ENCODE data around the gene FAM13A.

The FAM13A gene

DNA sequence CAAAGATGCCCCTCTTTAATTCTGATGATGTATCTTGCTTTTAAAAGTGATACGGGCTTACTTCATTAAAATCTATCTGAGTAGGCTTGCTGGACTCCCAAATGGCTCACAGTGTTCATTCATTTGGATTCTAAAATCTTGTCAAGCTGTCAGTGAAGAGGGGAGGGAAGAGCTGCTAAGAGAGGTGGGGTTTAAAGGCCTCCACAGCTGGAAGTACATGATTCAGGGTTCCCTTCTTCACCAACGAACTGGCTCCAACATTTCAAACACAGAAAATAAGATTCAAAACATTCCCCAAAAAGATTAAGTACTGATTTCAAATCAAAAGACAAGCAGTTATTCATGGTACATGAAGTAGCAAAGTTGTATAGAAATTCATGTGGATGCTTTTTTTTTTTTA is 226.4 kb downstream of the FAM13A start:
- TF ChIP-seq, protein P1, sequence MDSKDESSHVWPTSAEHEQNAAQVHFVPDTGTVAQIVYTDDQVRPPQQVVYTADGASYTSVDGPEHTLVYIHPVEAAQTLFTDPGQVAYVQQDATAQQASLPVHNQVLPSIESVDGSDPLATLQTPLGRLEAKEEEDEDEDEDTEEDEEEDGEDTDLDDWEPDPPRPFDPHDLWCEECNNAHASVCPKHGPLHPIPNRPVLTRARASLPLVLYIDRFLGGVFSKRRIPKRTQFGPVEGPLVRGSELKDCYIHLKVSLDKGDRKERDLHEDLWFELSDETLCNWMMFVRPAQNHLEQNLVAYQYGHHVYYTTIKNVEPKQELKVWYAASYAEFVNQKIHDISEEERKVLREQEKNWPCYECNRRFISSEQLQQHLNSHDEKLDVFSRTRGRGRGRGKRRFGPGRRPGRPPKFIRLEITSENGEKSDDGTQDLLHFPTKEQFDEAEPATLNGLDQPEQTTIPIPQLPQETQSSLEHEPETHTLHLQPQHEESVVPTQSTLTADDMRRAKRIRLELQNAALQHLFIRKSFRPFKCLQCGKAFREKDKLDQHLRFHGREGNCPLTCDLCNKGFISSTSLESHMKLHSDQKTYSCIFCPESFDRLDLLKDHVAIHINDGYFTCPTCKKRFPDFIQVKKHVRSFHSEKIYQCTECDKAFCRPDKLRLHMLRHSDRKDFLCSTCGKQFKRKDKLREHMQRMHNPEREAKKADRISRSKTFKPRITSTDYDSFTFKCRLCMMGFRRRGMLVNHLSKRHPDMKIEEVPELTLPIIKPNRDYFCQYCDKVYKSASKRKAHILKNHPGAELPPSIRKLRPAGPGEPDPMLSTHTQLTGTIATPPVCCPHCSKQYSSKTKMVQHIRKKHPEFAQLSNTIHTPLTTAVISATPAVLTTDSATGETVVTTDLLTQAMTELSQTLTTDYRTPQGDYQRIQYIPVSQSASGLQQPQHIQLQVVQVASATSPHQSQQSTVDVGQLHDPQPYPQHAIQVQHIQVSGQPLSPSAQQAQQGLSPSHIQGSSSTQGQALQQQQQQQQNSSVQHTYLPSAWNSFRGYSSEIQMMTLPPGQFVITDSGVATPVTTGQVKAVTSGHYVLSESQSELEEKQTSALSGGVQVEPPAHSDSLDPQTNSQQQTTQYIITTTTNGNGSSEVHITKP (tag by site-specific recombination; IDR thresholded peaks at IDR 0.05) = no peak
- no peak overlapping the region for H3K4me3 ChIP-seq (ENCODE audit: low read depth, low read length)
- no peaks in the 10 kb centered on the region for H3K4me1 ChIP-seq (ENCODE audit: control insufficient read depth, insufficient read depth, low read length)
- ChIA-PET CTCF (no interaction called here), POLR2A (no interaction called here)
- H3K27ac ChIP-seq (ENCODE audit: extremely low read depth, low read depth, low read length) = no peak overlapping the region
- no peaks in the 10 kb centered on the region for H3K9me3 ChIP-seq (ENCODE audit: control insufficient read depth, insufficient read depth, low read depth, low read length)
- no peaks in the 10 kb centered on the region for H3K36me3 ChIP-seq (ENCODE audit: control insufficient read depth in 2 of 2, insufficient read depth in 1 of 2, low read length in 2 of 2)

DNA sequence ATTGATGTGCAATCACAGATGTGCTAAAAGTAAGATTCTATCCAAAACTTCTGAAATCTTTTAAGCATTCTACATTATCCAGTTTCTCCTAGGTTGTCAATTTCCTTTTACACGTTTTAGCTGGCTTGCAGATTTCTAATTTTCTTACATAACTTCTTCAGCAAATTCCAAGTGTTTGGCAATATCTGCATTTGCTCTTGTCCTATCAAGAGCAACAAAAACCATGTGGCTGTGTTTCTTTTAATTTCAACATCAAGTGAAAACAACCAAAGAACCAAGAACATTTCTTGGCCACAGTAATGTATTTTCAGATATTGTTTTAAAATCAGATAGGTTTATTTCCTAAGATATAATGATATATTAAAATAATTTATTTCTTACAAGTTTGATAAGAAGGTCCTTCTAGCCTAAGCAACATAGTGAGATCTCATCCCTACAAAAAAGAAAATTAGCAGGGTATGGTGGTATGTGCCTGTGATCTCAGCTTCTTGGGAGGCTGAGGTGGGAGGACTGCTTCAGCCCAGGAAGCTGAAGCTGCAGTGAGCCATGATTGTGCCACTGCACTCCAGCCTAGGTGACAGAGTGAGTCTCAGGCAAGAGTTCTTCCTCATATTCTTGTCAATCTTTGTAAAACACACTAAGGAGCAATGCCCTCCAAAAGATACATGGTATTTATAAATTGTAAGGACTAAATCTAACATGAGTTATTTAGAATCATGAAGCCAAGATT is 228.0 kb downstream of the FAM13A start:
- CTCF ChIA-PET = interaction anchor here (0.6 kb wide), 2 partner anchors 11 to 182 kb away, joined by 3 read pairs; no protein-coding TSS in a partner anchor
- POLR2A ChIA-PET = no interaction called here
- Histone ChIP-seq H3K27ac (ENCODE audit: extremely low read depth, low read depth, low read length) (no peak overlapping the region), H3K36me3 (ENCODE audit: control insufficient read depth in 2 of 2, insufficient read depth in 1 of 2, low read length in 2 of 2) (no peaks in the 10 kb centered on the region), H3K4me1 (ENCODE audit: control insufficient read depth, insufficient read depth, low read length) (no peaks in the 10 kb centered on the region; the same call in 1 of the 2 replicates), H3K9me3 (ENCODE audit: control insufficient read depth, insufficient read depth, low read depth, low read length) (no peaks in the 10 kb centered on the region), H3K4me3 (ENCODE audit: low read depth, low read length) (no peak overlapping the region)
- TF ChIP-seq RBAK (tag by site-specific recombination; IDR thresholded peaks at IDR 0.05) (no peak), ZNF341 (tag by site-specific recombination; IDR thresholded peaks at IDR 0.05; ENCODE audit: low read depth) (no peak), ZXDB (tag by site-specific recombination; IDR thresholded peaks at IDR 0.05) (no peak), ZNF391 (tag by site-specific recombination; IDR thresholded peaks at IDR 0.05; ENCODE audit: borderline replicate concordance, low read depth) (no peak), ZNF610 (tag by site-specific recombination; IDR thresholded peaks at IDR 0.05; ENCODE audit: borderline replicate concordance) (no peak), ZNF747 (tag by site-specific recombination; IDR thresholded peaks at IDR 0.05) (no peak), ZNF423 (tag by site-specific recombination; IDR thresholded peaks at IDR 0.05) (no peak), OSR2 (tag by site-specific recombination; IDR thresholded peaks at IDR 0.05) (no peak), ZNF530 (tag by site-specific recombination; IDR thresholded peaks at IDR 0.05; ENCODE audit: low read depth) (no peak), BCL11B (tag by site-specific recombination; IDR thresholded peaks at IDR 0.05; ENCODE audit: low read depth) (no peak)
- TF ChIP-seq, protein P2, sequence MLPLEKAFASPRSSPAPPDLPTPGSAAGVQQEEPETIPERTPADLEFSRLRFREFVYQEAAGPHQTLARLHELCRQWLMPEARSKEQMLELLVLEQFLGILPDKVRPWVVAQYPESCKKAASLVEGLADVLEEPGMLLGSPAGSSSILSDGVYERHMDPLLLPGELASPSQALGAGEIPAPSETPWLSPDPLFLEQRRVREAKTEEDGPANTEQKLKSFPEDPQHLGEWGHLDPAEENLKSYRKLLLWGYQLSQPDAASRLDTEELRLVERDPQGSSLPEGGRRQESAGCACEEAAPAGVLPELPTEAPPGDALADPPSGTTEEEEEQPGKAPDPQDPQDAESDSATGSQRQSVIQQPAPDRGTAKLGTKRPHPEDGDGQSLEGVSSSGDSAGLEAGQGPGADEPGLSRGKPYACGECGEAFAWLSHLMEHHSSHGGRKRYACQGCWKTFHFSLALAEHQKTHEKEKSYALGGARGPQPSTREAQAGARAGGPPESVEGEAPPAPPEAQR (tag by site-specific recombination; IDR thresholded peaks at IDR 0.05) = no peak
- TF ChIP-seq, protein P3, sequence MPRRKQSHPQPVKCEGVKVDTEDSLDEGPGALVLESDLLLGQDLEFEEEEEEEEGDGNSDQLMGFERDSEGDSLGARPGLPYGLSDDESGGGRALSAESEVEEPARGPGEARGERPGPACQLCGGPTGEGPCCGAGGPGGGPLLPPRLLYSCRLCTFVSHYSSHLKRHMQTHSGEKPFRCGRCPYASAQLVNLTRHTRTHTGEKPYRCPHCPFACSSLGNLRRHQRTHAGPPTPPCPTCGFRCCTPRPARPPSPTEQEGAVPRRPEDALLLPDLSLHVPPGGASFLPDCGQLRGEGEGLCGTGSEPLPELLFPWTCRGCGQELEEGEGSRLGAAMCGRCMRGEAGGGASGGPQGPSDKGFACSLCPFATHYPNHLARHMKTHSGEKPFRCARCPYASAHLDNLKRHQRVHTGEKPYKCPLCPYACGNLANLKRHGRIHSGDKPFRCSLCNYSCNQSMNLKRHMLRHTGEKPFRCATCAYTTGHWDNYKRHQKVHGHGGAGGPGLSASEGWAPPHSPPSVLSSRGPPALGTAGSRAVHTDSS (tag by site-specific recombination; IDR thresholded peaks at IDR 0.05) = no peak
- TF ChIP-seq, protein P4, sequence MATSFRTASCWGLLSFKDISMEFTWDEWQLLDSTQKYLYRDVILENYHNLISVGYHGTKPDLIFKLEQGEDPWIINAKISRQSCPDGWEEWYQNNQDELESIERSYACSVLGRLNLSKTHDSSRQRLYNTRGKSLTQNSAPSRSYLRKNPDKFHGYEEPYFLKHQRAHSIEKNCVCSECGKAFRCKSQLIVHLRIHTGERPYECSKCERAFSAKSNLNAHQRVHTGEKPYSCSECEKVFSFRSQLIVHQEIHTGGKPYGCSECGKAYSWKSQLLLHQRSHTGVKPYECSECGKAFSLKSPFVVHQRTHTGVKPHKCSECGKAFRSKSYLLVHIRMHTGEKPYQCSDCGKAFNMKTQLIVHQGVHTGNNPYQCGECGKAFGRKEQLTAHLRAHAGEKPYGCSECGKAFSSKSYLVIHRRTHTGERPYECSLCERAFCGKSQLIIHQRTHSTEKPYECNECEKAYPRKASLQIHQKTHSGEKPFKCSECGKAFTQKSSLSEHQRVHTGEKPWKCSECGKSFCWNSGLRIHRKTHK (tag by site-specific recombination; IDR thresholded peaks at IDR 0.05) = no peak
- TF ChIP-seq, protein P5, sequence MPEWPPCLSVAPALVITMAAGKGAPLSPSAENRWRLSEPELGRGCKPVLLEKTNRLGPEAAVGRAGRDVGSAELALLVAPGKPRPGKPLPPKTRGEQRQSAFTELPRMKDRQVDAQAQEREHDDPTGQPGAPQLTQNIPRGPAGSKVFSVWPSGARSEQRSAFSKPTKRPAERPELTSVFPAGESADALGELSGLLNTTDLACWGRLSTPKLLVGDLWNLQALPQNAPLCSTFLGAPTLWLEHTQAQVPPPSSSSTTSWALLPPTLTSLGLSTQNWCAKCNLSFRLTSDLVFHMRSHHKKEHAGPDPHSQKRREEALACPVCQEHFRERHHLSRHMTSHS (tag by site-specific recombination; IDR thresholded peaks at IDR 0.05) = no peak
- TF ChIP-seq, protein P6, sequence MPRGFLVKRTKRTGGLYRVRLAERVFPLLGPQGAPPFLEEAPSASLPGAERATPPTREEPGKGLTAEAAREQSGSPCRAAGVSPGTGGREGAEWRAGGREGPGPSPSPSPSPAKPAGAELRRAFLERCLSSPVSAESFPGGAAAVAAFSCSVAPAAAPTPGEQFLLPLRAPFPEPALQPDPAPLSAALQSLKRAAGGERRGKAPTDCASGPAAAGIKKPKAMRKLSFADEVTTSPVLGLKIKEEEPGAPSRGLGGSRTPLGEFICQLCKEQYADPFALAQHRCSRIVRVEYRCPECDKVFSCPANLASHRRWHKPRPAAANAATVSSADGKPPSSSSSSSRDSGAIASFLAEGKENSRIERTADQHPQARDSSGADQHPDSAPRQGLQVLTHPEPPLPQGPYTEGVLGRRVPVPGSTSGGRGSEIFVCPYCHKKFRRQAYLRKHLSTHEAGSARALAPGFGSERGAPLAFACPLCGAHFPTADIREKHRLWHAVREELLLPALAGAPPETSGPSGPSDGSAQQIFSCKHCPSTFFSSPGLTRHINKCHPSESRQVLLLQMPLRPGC (tag by site-specific recombination; IDR thresholded peaks at IDR 0.05) = no peak
- TF ChIP-seq, protein P7, sequence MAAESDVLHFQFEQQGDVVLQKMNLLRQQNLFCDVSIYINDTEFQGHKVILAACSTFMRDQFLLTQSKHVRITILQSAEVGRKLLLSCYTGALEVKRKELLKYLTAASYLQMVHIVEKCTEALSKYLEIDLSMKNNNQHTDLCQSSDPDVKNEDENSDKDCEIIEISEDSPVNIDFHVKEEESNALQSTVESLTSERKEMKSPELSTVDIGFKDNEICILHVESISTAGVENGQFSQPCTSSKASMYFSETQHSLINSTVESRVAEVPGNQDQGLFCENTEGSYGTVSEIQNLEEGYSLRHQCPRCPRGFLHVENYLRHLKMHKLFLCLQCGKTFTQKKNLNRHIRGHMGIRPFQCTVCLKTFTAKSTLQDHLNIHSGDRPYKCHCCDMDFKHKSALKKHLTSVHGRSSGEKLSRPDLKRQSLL (tag by site-specific recombination; IDR thresholded peaks at IDR 0.05) = no peak
